ENCODE data around the gene KRTAP4-7.
"Not testable (repeated sequence)": the region's sequence is repeated elsewhere in the genome, so short reads cannot be mapped to it uniquely, and the experiment has no call there.

Gene KRTAP4-7

GRCh38 chr17:41084100-41084856, at the start of gene KRTAP4-7:
Gene KRTAP4-7 (plus strand): TSS chr17:41084150. CDS start chr17:41084207, 57 bp downstream.
- not testable (repeated sequence) for DNase-seq

GRCh38 chr17:41034346-41034935, 49.5 kb upstream of the KRTAP4-7 start, which contains the start of gene KRTAP1-3:
Gene KRTAP1-3 (minus strand): TSS chr17:41034874. CDS start chr17:41034821, 53 bp downstream.
- peak; percentile 39 for DNase-seq

GRCh38 chr17:41037853-41038350, 46.0 kb upstream of the KRTAP4-7 start:
- no peak for DNase-seq

GRCh38 chr17:41040783-41041571, 43.0 kb upstream of the KRTAP4-7 start, which contains the start of gene KRTAP1-1:
Gene KRTAP1-1 (minus strand): TSS chr17:41041450. CDS start chr17:41041397, 53 bp downstream.
- peak; percentile 56 for DNase-seq

- DNase-seq = no peak
Measured at GRCh38 chr17:41042953-41043352, 41.0 kb upstream of the KRTAP4-7 start.

- DNase-seq = not testable (repeated sequence)
Measured at GRCh38 chr17:41046735-41047465, 37.0 kb upstream of the KRTAP4-7 start, which contains the start of gene KRTAP2-1. Gene KRTAP2-1 (minus strand): TSS chr17:41047316. CDS start chr17:41047267, 49 bp downstream.

GRCh38 chr17:41048441-41048840, 35.5 kb upstream of the KRTAP4-7 start:
- DNase-seq = no peak

GRCh38 chr17:41049110-41049509, 34.8 kb upstream of the KRTAP4-7 start:
- DNase-seq = no peak

GRCh38 chr17:41052566-41052965, 31.4 kb upstream of the KRTAP4-7 start:
- no peak for DNase-seq

GRCh38 chr17:41054025-41054424, 29.9 kb upstream of the KRTAP4-7 start:
- no peak for DNase-seq

- DNase-seq = not testable (repeated sequence)
Measured at GRCh38 chr17:41054556-41054955, 29.4 kb upstream of the KRTAP4-7 start.

GRCh38 chr17:41055130-41055529, 28.8 kb upstream of the KRTAP4-7 start, which contains the start of gene KRTAP2-2:
Gene KRTAP2-2 (minus strand): TSS chr17:41055230. CDS start chr17:41055211, 19 bp downstream.
- DNase-seq = not testable (repeated sequence)

- no peak for DNase-seq
Measured at GRCh38 chr17:41057547-41057946, 26.4 kb upstream of the KRTAP4-7 start.

GRCh38 chr17:41058741-41059140, 25.2 kb upstream of the KRTAP4-7 start:
- DNase-seq = no peak

- not testable (repeated sequence) for DNase-seq
Measured at GRCh38 chr17:41059276-41060051, 24.5 kb upstream of the KRTAP4-7 start.

- no peak for DNase-seq
Measured at GRCh38 chr17:41060052-41060604, 23.8 kb upstream of the KRTAP4-7 start, which contains the start of gene KRTAP2-3. Gene KRTAP2-3 (minus strand): TSS chr17:41060114. CDS start chr17:41060050, 64 bp downstream.

GRCh38 chr17:41061964-41062363, 22.0 kb upstream of the KRTAP4-7 start:
- DNase-seq = no peak

- DNase-seq = no peak
Measured at GRCh38 chr17:41063449-41063848, 20.5 kb upstream of the KRTAP4-7 start.

- no peak for DNase-seq
Measured at GRCh38 chr17:41064301-41064700, 19.6 kb upstream of the KRTAP4-7 start.

GRCh38 chr17:41065016-41065689, 18.8 kb upstream of the KRTAP4-7 start:
- DNase-seq = not testable (repeated sequence)

Measured in DMS 273 treated with DMSO at 0.1 percent for 48 hours (cell line).